Vagina (tissue), 2 donors: Measurements from ENCODE around the gene CUBN. TPM values are rescaled to one million over a fixed set of nuclear protein-coding genes. Genes with fewer than 3 reads are reported as not detected.

Experiments
- DNase-seq, 2 donors: peaks; one replicate each; pipeline ENCODE4 v3.0.0-alpha.2; 2017; ENCODE audit errors: extremely low spot score in 2 of 2
- H3K27ac ChIP-seq: fragments of 200-600 bp; sonication (generic); one replicate; pipeline ENCODE4 v1.5.1; 2019
- H3K27me3 ChIP-seq: fragments of 200-600 bp; sonication (generic); one replicate; pipeline ENCODE4 v1.5.1; 2019
- H3K36me3 ChIP-seq, 2 donors: fragments of 200-600 bp; sonication (generic); one replicate each; pipeline ENCODE4 v1.5.1; 2017 to 2019
- H3K4me1 ChIP-seq: fragments of 200-600 bp; sonication (generic); one replicate; pipeline ENCODE4 v1.5.1; 2019
- H3K4me3 ChIP-seq, 2 donors: fragments of 200-600 bp; sonication (generic); 1 replicate in 1 of 2; 2 replicates in 1 of 2; pipeline ENCODE4 v1.5.1; 2016 to 2019
- H3K9me3 ChIP-seq: fragments of 200-600 bp; sonication (generic); one replicate; pipeline ENCODE4 v1.5.1; 2019
- POLR2A ChIP-seq, 2 donors: fragments of 450-650 bp; IDR thresholded peaks; one replicate each; pipeline ENCODE4 v1.6.1; 2017; ENCODE audit warnings: antibody characterized with exemption in 2 of 2, mild to moderate bottlenecking in 2 of 2, moderate library complexity in 2 of 2
- POLR2AphosphoS5 ChIP-seq, 2 donors: sonication (generic); formaldehyde crosslinking; IDR thresholded peaks; one replicate each; pipeline ENCODE4 v1.9.0; 2017; ENCODE audit warnings: antibody characterized with exemption in 2 of 2, mild to moderate bottlenecking in 2 of 2, low read depth in 1 of 2; ENCODE audit not compliant: insufficient read depth in 1 of 2
- intact Hi-C: fragments of 100-400 bp; cut with DNase I; formaldehyde crosslinking; loops from one replicate; pipeline ENCODE4 v1.15.1; 2023
- total RNA-seq: library from RNA; depleted of rRNA; stranded (reverse); fragments of >200 nt; gene quantifications from one replicate; pipeline ENCODE4 v1.2.3, GENCODE V29; 2016
- TF ChIP-seq, protein P1 (sequence below), 3 experiments: fragments of 450-650 bp in 2 of 3; fragments of 200-600 bp in 1 of 3; sonication (generic) in 1 of 3; IDR thresholded peaks; one replicate each; pipeline ENCODE4 v1.5.1; 2017 to 2019; ENCODE audit warnings: antibody characterized with exemption in 3 of 3, mild to moderate bottlenecking in 2 of 3, moderate library complexity in 2 of 3

CUBN gene
- total RNA-seq, 1 donor from 2014 or later = 4.4 TPM

GRCh38 chr10:16941870-16942269 is 187.7 kb downstream of the CUBN start:
- peaks cover 7% of the 10 kb centered on the region for H3K4me1 ChIP-seq
- no peaks in the 10 kb centered on the region for H3K9me3 ChIP-seq
- no peak overlapping the region for H3K27ac ChIP-seq
- no peaks in the 10 kb centered on the region for H3K36me3 ChIP-seq
- DNase-seq = no peak
- TF ChIP-seq POLR2A (IDR thresholded peaks at IDR 0.05) (no peak), POLR2AphosphoS5 (IDR thresholded peaks at IDR 0.05; ENCODE audit: insufficient read depth in 1 of 2, low read depth in 1 of 2) (no peak)
- TF ChIP-seq, protein P1, sequence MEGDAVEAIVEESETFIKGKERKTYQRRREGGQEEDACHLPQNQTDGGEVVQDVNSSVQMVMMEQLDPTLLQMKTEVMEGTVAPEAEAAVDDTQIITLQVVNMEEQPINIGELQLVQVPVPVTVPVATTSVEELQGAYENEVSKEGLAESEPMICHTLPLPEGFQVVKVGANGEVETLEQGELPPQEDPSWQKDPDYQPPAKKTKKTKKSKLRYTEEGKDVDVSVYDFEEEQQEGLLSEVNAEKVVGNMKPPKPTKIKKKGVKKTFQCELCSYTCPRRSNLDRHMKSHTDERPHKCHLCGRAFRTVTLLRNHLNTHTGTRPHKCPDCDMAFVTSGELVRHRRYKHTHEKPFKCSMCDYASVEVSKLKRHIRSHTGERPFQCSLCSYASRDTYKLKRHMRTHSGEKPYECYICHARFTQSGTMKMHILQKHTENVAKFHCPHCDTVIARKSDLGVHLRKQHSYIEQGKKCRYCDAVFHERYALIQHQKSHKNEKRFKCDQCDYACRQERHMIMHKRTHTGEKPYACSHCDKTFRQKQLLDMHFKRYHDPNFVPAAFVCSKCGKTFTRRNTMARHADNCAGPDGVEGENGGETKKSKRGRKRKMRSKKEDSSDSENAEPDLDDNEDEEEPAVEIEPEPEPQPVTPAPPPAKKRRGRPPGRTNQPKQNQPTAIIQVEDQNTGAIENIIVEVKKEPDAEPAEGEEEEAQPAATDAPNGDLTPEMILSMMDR (IDR thresholded peaks at IDR 0.05) = no peak
- no peaks in the 10 kb centered on the region for H3K27me3 ChIP-seq
- no peak overlapping the region for H3K4me3 ChIP-seq
- intact Hi-C loops = no loop called here

GRCh38 chr10:16941067-16941466 is 188.5 kb downstream of the CUBN start:
- H3K27me3 ChIP-seq = no peaks in the 10 kb centered on the region
- H3K9me3 ChIP-seq = no peaks in the 10 kb centered on the region
- TF ChIP-seq POLR2A (IDR thresholded peaks at IDR 0.05) (no peak), POLR2AphosphoS5 (IDR thresholded peaks at IDR 0.05; ENCODE audit: insufficient read depth in 1 of 2, low read depth in 1 of 2) (no peak)
- TF ChIP-seq, protein P1 (IDR thresholded peaks at IDR 0.05) = no peak
- intact Hi-C loops = no loop called here
- no peaks in the 10 kb centered on the region for H3K36me3 ChIP-seq
- peaks cover 7% of the 10 kb centered on the region for H3K4me1 ChIP-seq
- no peak overlapping the region for H3K27ac ChIP-seq
- no peak overlapping the region for H3K4me3 ChIP-seq
- no peak for DNase-seq

- Histone ChIP-seq H3K4me3 (no peak overlapping the region), H3K9me3 (no peaks in the 10 kb centered on the region), H3K36me3 (no peaks in the 10 kb centered on the region), H3K27ac (no peak overlapping the region), H3K27me3 (no peaks in the 10 kb centered on the region), H3K4me1 (no peaks in the 10 kb centered on the region)
- no peak for DNase-seq
- no peak for TF ChIP-seq POLR2AphosphoS5 (IDR thresholded peaks at IDR 0.05; ENCODE audit: insufficient read depth in 1 of 2, low read depth in 1 of 2)
- intact Hi-C loops = no loop called here
Measured at GRCh38 chr10:16938952-16939351, 190.7 kb downstream of the CUBN start.

GRCh38 chr10:16934461-16934860 is 195.2 kb downstream of the CUBN start:
- intact Hi-C loops = no loop called here
- H3K4me1 ChIP-seq = no peaks in the 10 kb centered on the region
- no peak overlapping the region for H3K27ac ChIP-seq
- no peaks in the 10 kb centered on the region for H3K9me3 ChIP-seq
- H3K36me3 ChIP-seq = no peaks in the 10 kb centered on the region
- TF ChIP-seq, protein P1 (IDR thresholded peaks at IDR 0.05) = no peak
- TF ChIP-seq POLR2AphosphoS5 (IDR thresholded peaks at IDR 0.05; ENCODE audit: insufficient read depth in 1 of 2, low read depth in 1 of 2) = no peak
- no peak for TF ChIP-seq POLR2A (IDR thresholded peaks at IDR 0.05)
- no peak for DNase-seq
- H3K4me3 ChIP-seq = no peak overlapping the region
- no peaks in the 10 kb centered on the region for H3K27me3 ChIP-seq

- Histone ChIP-seq H3K4me3 (no peak overlapping the region), H3K9me3 (no peaks in the 10 kb centered on the region), H3K4me1 (no peaks in the 10 kb centered on the region), H3K27me3 (no peaks in the 10 kb centered on the region), H3K27ac (no peak overlapping the region), H3K36me3 (no peaks in the 10 kb centered on the region)
- no peak for DNase-seq
- TF ChIP-seq, protein P1 (IDR thresholded peaks at IDR 0.05) = no peak
- TF ChIP-seq POLR2A (IDR thresholded peaks at IDR 0.05) (no peak), POLR2AphosphoS5 (IDR thresholded peaks at IDR 0.05; ENCODE audit: insufficient read depth in 1 of 2, low read depth in 1 of 2) (no peak)
- intact Hi-C loops = no loop called here
Measured at GRCh38 chr10:16933783-16934182, 195.8 kb downstream of the CUBN start.
